Lower leg skin (tissue), 3 donors: ENCODE measurements around the gene SNX14.

Experiments used
- CTCF ChIP-seq, 3 donors: fragments of 450-650 bp; IDR thresholded peaks; one replicate each; pipeline ENCODE4 v1.5.1; 2016; ENCODE audit warnings: antibody characterized with exemption in 3 of 3, mild to moderate bottlenecking in 3 of 3, moderate library complexity in 2 of 3
- POLR2A ChIP-seq, 2 donors: fragments of 450-650 bp; IDR thresholded peaks; one replicate each; pipeline ENCODE4 v1.6.1; 2016 to 2017; ENCODE audit warnings: antibody characterized with exemption in 2 of 2, mild to moderate bottlenecking in 1 of 2, moderate library complexity in 1 of 2

DNA sequence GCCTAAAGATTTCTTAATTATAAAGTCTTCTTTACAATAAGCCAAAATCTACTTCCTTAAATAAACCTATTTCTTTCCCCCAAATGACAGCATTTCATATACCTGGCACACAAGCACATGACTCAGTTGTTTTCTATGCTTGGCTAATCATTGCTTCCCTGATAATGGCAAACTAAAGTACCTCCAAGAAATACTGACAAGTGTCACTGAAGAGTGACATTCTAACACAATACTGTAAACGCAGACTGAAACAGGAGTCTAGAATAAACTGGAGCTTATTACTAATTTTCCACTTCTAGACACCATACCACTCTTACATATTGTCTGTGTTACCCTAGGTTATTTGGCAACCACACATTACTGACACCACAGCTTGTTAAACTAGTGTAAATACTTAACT is 34.7 kb upstream of the SNX14 start:
- TF ChIP-seq CTCF (IDR thresholded peaks at IDR 0.05), result no peak
- TF ChIP-seq POLR2A (IDR thresholded peaks at IDR 0.05), result no peak
